ES-I3 (cell line): ENCODE results near the gene POLR2F.
A peak's percentile ranks its signal among the peaks of the same experiment; 100 is the strongest.

Source experiments
- H3K36me3 ChIP-seq: 2 replicates; pipeline ENCODE4 v1.6.1; 2013; ENCODE audit warnings: mild to moderate bottlenecking, low read length, control low read depth, moderate library complexity; ENCODE audit not compliant: insufficient read depth
- H3K4me1 ChIP-seq: 2 replicates; pipeline ENCODE4 v1.6.1; 2013; ENCODE audit warnings: mild to moderate bottlenecking, control low read depth, low read length; ENCODE audit not compliant: insufficient read depth
- H3K9ac ChIP-seq: 2 replicates; pipeline ENCODE4 v1.6.1; 2013; ENCODE audit warnings: low read depth, mild to moderate bottlenecking, low read length, moderate library complexity
- H3K9me3 ChIP-seq: 2 replicates; pipeline ENCODE4 v1.6.1; 2013; ENCODE audit warnings: mild to moderate bottlenecking, low read length, moderate library complexity; ENCODE audit not compliant: control insufficient read depth, insufficient read depth

POLR2F gene

GRCh38 chr22:37953437-37954179 is at the start of gene POLR2F, which contains the start of gene C22orf23:
Gene POLR2F (plus strand): TSS chr22:37953699. CDS start chr22:37953788, 89 bp downstream.
Gene C22orf23 (minus strand): TSS chr22:37953601. CDS start chr22:37953149, 452 bp downstream.
- Histone ChIP-seq H3K36me3 (peaks cover 9% of the 10 kb centered on the region), H3K9ac (peak within 1 kb of the TSS; percentile 79), H3K9me3 (no peaks in the 10 kb centered on the region), H3K4me1 (no peaks in the 10 kb centered on the region)

- no peaks in the 10 kb centered on the region for H3K9me3 ChIP-seq
- H3K36me3 ChIP-seq = no peaks in the 10 kb centered on the region
- peaks cover 15% of the 10 kb centered on the region for H3K4me1 ChIP-seq
- H3K9ac ChIP-seq = peak overlapping the region; percentile 74
These were observed 48.6 kb upstream of the POLR2F start for GRCh38 chr22:37904572-37905533.

GRCh38 chr22:37905534-37906363 is 47.8 kb upstream of the POLR2F start, which contains the start of gene MICALL1:
Gene MICALL1 (plus strand): TSS chr22:37906297. CDS start chr22:37906423, 126 bp downstream.
- H3K9me3 ChIP-seq = no peaks in the 10 kb centered on the region
- peaks cover 24% of the 10 kb centered on the region for H3K4me1 ChIP-seq
- no peaks in the 10 kb centered on the region for H3K36me3 ChIP-seq
- peak within 1 kb of the TSS; percentile 74 for H3K9ac ChIP-seq

- Histone ChIP-seq H3K36me3 (no peaks in the 10 kb centered on the region), H3K4me1 (peaks cover 30% of the 10 kb centered on the region), H3K9ac (peak overlapping the region; percentile 74), H3K9me3 (no peaks in the 10 kb centered on the region)
These were observed 47.0 kb upstream of the POLR2F start for GRCh38 chr22:37906364-37907008.

- H3K36me3 ChIP-seq = no peaks in the 10 kb centered on the region
- no peaks in the 10 kb centered on the region for H3K9me3 ChIP-seq
- peak overlapping the region; percentile 74 for H3K9ac ChIP-seq
- peaks cover 30% of the 10 kb centered on the region for H3K4me1 ChIP-seq
These were observed 46.2 kb upstream of the POLR2F start for GRCh38 chr22:37907036-37907954.

- peaks cover under 1% of the 10 kb centered on the region for H3K36me3 ChIP-seq
- no peaks in the 10 kb centered on the region for H3K9me3 ChIP-seq
- H3K4me1 ChIP-seq = peaks cover 26% of the 10 kb centered on the region
- H3K9ac ChIP-seq = no peak overlapping the region
These were observed 43.7 kb upstream of the POLR2F start for GRCh38 chr22:37909766-37910165.

DNA sequence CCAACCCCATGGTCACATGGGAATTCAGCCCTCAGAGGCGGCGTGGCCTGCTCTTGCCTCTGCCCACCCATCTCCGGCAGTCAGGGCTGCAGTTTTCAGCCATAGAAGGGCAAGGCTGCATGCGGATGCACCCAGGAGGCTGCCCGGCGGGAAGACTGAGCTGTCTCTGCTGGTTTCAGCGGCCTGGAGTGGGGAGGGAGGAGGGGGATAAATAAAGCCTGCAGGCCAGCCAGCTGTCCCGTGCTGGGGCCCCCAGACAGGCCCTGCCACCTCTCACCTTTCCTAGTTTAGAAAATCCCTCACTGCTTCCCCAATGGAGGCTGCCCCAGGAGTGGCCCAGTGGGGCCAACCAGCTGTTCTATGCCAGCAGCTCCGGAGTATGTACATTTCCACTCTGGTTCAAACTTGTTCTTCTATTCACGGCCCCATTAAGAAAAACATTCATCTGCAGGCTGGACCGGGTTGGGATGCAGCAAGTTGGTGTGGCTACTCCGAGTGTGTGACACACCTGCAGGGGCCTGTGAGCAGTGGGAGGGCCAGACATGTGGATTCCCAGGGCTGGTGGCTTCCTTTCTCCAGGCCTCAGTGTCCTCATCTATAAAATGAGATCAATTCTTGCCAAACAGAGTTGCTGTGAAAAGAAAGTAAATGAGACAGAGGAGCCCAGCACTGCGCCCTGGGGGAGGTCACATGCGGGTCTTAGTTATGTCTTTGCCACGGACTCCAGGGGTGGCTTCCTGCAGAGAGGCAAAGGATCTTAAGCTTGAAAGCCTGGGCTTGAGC is 42.4 kb upstream of the POLR2F start:
- peaks cover 22% of the 10 kb centered on the region for H3K4me1 ChIP-seq
- H3K9ac ChIP-seq = no peak overlapping the region
- H3K36me3 ChIP-seq = peaks cover 6% of the 10 kb centered on the region
- no peaks in the 10 kb centered on the region for H3K9me3 ChIP-seq

DNA sequence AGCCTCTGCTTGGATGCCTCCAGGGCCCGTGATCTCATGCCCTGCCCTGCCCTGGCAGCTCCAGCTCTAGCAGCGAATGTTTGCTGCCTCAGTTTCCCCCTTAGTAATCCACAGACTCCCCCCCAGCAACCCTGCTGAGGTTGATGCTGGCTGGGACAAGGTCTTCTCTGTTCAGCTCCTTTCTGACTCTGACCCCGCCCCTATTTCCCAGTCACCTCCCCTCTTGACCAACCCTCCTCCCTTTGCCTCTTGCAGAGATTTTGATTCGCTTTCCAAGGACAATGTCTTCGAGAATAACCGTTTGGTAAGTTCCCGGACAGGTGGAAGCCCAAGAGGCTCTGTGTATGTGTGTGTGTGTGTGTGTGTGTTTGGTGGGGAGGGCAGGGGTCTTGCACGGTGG is 41.8 kb upstream of the POLR2F start:
- Histone ChIP-seq H3K4me1 (peaks cover 22% of the 10 kb centered on the region), H3K9ac (no peak overlapping the region), H3K9me3 (no peaks in the 10 kb centered on the region), H3K36me3 (peaks cover 12% of the 10 kb centered on the region)

DNA sequence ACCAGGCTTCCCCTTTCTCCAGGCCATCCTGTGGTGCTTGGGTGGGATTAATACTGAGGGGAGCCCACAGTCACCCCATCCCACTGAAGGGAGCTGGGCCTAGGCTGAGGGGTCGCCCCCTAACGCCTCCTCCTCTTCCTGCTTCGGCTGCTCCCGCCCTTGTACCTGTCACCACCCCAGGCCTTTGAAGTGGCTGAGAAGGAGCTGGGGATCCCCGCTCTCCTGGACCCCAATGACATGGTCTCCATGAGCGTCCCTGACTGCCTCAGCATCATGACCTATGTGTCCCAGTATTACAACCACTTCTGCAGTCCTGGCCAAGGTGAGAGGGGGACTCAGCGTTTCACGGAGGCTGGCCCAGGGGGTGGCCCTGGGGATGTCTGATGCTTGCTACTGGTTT is 41.3 kb upstream of the POLR2F start:
- H3K9ac ChIP-seq = no peak overlapping the region
- H3K4me1 ChIP-seq = peaks cover 21% of the 10 kb centered on the region
- H3K36me3 ChIP-seq = peaks cover 12% of the 10 kb centered on the region
- H3K9me3 ChIP-seq = no peaks in the 10 kb centered on the region

DNA sequence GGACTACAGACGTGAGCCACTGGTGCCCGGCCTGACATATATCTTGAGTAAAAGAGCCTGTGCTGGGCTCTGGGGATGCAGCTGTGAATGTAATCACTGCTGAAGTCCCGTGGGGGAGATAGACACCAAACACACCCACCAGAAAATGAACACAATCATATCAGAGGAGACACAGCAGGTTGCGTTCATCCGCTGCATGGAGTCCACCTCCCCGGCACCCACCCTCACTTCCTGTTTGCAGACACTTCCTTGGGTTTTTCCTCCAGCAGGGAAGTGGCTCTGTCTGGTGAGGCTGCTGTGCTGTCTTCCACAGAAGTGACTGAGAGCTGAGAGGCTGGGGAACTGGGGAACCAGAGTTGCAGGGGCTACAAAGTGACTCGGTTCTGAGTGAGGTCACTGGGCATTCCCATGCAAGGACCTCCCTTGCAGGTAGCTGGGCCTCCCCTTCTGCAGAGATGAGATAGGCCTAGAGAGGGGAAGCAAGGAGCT is 40.2 kb upstream of the POLR2F start:
- Histone ChIP-seq H3K9me3 (no peaks in the 10 kb centered on the region), H3K4me1 (peaks cover 14% of the 10 kb centered on the region), H3K36me3 (peaks cover 19% of the 10 kb centered on the region), H3K9ac (no peak overlapping the region)

DNA sequence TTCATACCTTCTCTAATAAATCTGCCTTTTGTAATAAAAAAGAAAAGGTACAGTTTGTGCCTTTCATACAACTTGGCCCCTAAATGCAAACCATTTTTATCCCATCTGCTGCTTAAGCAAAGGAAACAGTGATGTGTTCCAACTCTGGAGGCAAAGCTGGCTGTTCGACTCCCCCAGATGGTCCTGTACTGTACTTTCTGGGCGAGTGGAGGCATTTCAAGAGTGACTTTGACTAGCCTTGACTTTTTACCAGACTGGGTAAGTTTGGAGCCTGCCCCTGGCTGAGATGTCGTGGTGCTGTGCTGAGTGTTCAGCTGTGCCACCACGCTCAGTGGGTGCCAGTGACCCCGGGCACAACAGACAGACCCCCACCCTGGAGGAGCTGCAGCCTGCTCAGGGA is 37.2 kb upstream of the POLR2F start:
- no peak overlapping the region for H3K9ac ChIP-seq
- H3K4me1 ChIP-seq = peaks cover under 1% of the 10 kb centered on the region; the same call in 1 of the 2 replicates
- peaks cover 21% of the 10 kb centered on the region for H3K36me3 ChIP-seq

DNA sequence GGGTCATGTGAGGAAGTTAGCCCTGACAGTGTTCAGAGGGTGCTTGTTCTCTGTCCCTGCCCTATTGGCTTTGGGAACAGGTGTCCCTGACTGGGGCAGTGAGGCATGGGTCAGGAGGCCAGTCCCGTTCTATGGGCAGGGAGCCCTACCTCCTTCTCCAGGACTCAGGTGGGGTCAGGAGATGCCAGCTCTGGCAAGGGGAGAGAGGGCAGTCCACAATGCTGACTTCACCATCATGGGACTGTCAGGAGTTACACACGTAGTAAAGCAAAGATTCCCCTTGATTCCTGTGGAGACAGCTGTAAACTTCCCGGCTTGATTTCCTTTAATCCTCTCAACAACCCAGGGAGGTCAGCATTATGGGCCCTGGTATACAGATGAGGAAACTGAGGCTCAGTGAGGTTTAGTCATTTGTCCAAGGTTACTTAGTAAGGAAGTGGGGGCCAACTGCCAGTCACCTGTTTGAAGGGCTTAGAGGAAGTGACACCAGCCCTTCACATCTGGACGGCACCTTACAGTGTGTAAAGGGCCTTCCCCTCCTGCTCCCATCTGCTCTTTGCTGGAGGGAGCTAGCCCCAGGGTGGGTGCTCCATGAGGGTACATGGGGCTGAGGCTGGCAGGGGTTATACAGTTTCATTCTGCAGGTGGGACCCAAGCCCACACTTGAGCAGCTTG is 35.5 kb upstream of the POLR2F start:
- no peak overlapping the region for H3K9ac ChIP-seq
- peaks cover 21% of the 10 kb centered on the region for H3K36me3 ChIP-seq
- H3K9me3 ChIP-seq = no peaks in the 10 kb centered on the region
- no peaks in the 10 kb centered on the region for H3K4me1 ChIP-seq

More for the DNA sequence above, 37.2 kb upstream of the POLR2F start:
- H3K9me3 ChIP-seq = no peaks in the 10 kb centered on the region
